Mesenteric fat pad (tissue), 1 donor: ENCODE data around the gene SPPL2A. TPM values are rescaled to one million over a fixed set of nuclear protein-coding genes. Genes with fewer than 3 reads are reported as not detected.
A peak's percentile ranks its signal among the peaks of the same experiment; 100 is the strongest.
"Not testable (repeated sequence)": the region's sequence is repeated elsewhere in the genome, so short reads cannot be mapped to it uniquely, and the experiment has no call there.

Experiments used
- DNase-seq: peaks from one replicate; pipeline ENCODE4 v3.0.0-alpha.2; 2020; ENCODE audit warnings: low spot score
- long read RNA-seq: library from polyadenylated mRNA; unstranded; transcript quantifications from one replicate; pipeline ENCODE4 v2.0.0, GENCODE V29; 2020
- total RNA-seq: library from RNA; stranded (reverse); fragmentation: NEBNext Ultra II Directional; extraction: Animal tissue kit (Norgen Biotek cat#: 25700); gene quantifications from one replicate; pipeline ENCODE4 v1.2.1, GENCODE V29; 2021
- donor health status: DM: yes; HTN: yes; CAD: no.

SPPL2A gene
- 123 TPM for total RNA-seq
- long read RNA-seq, full-length matches to known transcripts = 129 of 193 reads
- long read RNA-seq, partial matches to known transcripts = 12 of 193 reads
- long read RNA-seq, other reads (novel, unspliced or antisense) = 52 of 193 reads

- peak; percentile 94 for DNase-seq
Observed at GRCh38 chr15:50765195-50765967, at the start of gene SPPL2A. SPPL2A (minus strand) TSS chr15:50765706; CDS start chr15:50765533, 173 bp downstream.

- no peak for DNase-seq
Observed at GRCh38 chr15:50814634-50815033, 49.1 kb upstream of the SPPL2A start.

GRCh38 chr15:50813865-50814264, 48.4 kb upstream of the SPPL2A start:
- no peak for DNase-seq

GRCh38 chr15:50813089-50813488, 47.6 kb upstream of the SPPL2A start:
- DNase-seq = no peak

GRCh38 chr15:50812181-50812506, 46.6 kb upstream of the SPPL2A start:
- DNase-seq = not testable (repeated sequence)

GRCh38 chr15:50811461-50812180, 46.1 kb upstream of the SPPL2A start:
- DNase-seq = not testable (repeated sequence)

- DNase-seq = no peak
Observed at GRCh38 chr15:50810128-50810527, 44.6 kb upstream of the SPPL2A start.

- DNase-seq = no peak
Observed at GRCh38 chr15:50808728-50809127, 43.2 kb upstream of the SPPL2A start.

GRCh38 chr15:50803479-50804180, 38.1 kb upstream of the SPPL2A start:
- DNase-seq = no peak

GRCh38 chr15:50800715-50801114, 35.2 kb upstream of the SPPL2A start:
- no peak for DNase-seq

- no peak for DNase-seq
Observed at GRCh38 chr15:50798684-50799083, 33.2 kb upstream of the SPPL2A start.

- DNase-seq = no peak
Observed at GRCh38 chr15:50797926-50798325, 32.4 kb upstream of the SPPL2A start.

- no peak for DNase-seq
Observed at GRCh38 chr15:50791486-50791885, 26.0 kb upstream of the SPPL2A start.

- DNase-seq = no peak
Observed at GRCh38 chr15:50790778-50791453, 25.4 kb upstream of the SPPL2A start.

- DNase-seq = no peak
Observed at GRCh38 chr15:50786871-50787270, 21.4 kb upstream of the SPPL2A start.

- no peak for DNase-seq
Observed at GRCh38 chr15:50786438-50786837, 20.9 kb upstream of the SPPL2A start.

- DNase-seq = no peak
Observed at GRCh38 chr15:50783895-50784294, 18.4 kb upstream of the SPPL2A start.

GRCh38 chr15:50783411-50783810, 17.9 kb upstream of the SPPL2A start:
- no peak for DNase-seq

- DNase-seq = no peak
Observed at GRCh38 chr15:50778086-50778485, 12.6 kb upstream of the SPPL2A start.

- no peak for DNase-seq
Observed at GRCh38 chr15:50777042-50777441, 11.5 kb upstream of the SPPL2A start.

- no peak for DNase-seq
Observed at GRCh38 chr15:50774450-50774849, 8.9 kb upstream of the SPPL2A start.
